Measurements from ENCODE around the gene CAMTA1. TPM values are rescaled to one million over a fixed set of nuclear protein-coding genes. Genes with fewer than 3 reads are reported as not detected.

CAMTA1 gene
- total RNA-seq, 1 donor from 2014 or later: 268 TPM

- Mint-ChIP-seq H3K27ac (no peak overlapping the region), H3K9me3 (peaks cover 11% of the 10 kb centered on the region), H3K4me1 (peaks cover 17% of the 10 kb centered on the region), H3K27me3 (ENCODE audit: insufficient read depth, low read depth) (peaks cover 3% of the 10 kb centered on the region), H3K36me3 (no peaks in the 10 kb centered on the region), H3K4me3 (no peak overlapping the region)
- Histone ChIP-seq H3K27ac (no peak overlapping the region), H3K79me2 (ENCODE audit: low read depth) (no peaks in the 10 kb centered on the region), H3K27me3 (no peaks in the 10 kb centered on the region), H4K20me1 (ENCODE audit: low read depth) (no peaks in the 10 kb centered on the region), H3K9me3 (ENCODE audit: low read depth) (no peaks in the 10 kb centered on the region), H3K4me3 (no peak overlapping the region), H3K36me3 (no peaks in the 10 kb centered on the region), H3K9ac (no peak overlapping the region), H3K4me1 (peaks cover 7% of the 10 kb centered on the region), H3K4me2 (no peak overlapping the region), H2AFZ (replicated peaks) (no peak overlapping the region), H3F3A (ENCODE audit: low read depth) (no peaks in the 10 kb centered on the region)
- no peak for DNase-seq (ENCODE audit: low spot score)
- TF ChIP-seq EZH2 (IDR thresholded peaks at IDR 0.05) (no peak), EZH2phosphoT487 (IDR thresholded peaks at IDR 0.05) (no peak), CTCF (IDR thresholded peaks at IDR 0.05) (no peak)
These were observed 481.3 kb downstream of the CAMTA1 start for GRCh38 chr1:7266561-7266960.

DNA sequence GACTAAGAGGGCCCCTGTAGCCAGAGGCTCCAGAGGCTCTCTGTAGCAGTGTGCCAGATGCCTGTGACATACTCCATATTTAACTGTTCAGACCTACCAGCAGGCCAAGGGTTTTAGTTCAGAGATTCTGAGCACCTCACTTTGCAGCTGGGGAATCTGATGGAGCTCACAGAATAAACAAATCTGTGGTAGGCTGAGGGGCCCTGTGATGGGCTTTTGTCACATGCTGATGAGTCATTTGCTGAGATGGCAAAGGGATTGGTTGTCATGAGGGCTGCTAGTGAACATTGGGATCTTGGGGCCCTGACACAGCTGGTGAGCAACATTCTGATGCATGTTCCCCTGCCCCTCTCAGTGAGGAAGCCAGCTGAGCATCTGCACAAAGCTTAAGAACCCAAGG, 482.2 kb downstream of the CAMTA1 start:
- no peaks in the 10 kb centered on the region for H3F3A ChIP-seq (ENCODE audit: low read depth)
- no peak for DNase-seq (ENCODE audit: low spot score)
- H3K4me1 ChIP-seq: peaks cover 7% of the 10 kb centered on the region
- no peak overlapping the region for H2AFZ ChIP-seq (replicated peaks)
- no peaks in the 10 kb centered on the region for H3K9me3 ChIP-seq (ENCODE audit: low read depth)
- H3K27me3 Mint-ChIP-seq (ENCODE audit: insufficient read depth, low read depth): peaks cover 3% of the 10 kb centered on the region
- H3K27me3 ChIP-seq: no peaks in the 10 kb centered on the region
- H3K27ac Mint-ChIP-seq: no peak overlapping the region
- H3K4me3 Mint-ChIP-seq: no peak overlapping the region
- H3K79me2 ChIP-seq (ENCODE audit: low read depth): no peaks in the 10 kb centered on the region
- no peak overlapping the region for H3K4me3 ChIP-seq
- no peak overlapping the region for H3K9ac ChIP-seq
- no peaks in the 10 kb centered on the region for H3K36me3 Mint-ChIP-seq
- H3K36me3 ChIP-seq: no peaks in the 10 kb centered on the region
- H4K20me1 ChIP-seq (ENCODE audit: low read depth): no peaks in the 10 kb centered on the region
- TF ChIP-seq EZH2phosphoT487 (IDR thresholded peaks at IDR 0.05) (no peak), EZH2 (IDR thresholded peaks at IDR 0.05) (no peak), CTCF (IDR thresholded peaks at IDR 0.05) (no peak)
- peaks cover 11% of the 10 kb centered on the region for H3K9me3 Mint-ChIP-seq
- peaks cover 17% of the 10 kb centered on the region for H3K4me1 Mint-ChIP-seq
- no peak overlapping the region for H3K4me2 ChIP-seq
- no peak overlapping the region for H3K27ac ChIP-seq

DNA sequence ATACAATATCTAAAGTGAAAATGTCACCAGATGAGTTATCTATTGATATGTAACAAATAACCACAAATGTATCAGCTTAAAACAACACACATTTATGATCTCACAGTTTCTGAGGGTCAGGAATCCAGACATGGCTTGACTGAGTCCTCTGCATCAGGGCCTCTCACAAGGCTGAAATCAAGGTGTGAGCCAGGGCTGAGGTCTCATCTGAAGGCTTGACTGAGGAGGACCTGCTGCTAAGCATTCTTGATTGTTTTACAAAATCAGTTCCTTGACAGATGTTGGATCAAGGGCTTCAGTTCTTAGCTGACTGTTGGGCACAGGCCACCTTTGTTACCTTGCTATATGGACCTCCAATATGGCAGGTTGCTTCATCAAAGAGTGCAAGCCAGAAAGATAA, 483.7 kb downstream of the CAMTA1 start:
- H3K27me3 Mint-ChIP-seq (ENCODE audit: insufficient read depth, low read depth): peaks cover 3% of the 10 kb centered on the region
- H3K9me3 Mint-ChIP-seq: peaks cover 11% of the 10 kb centered on the region
- Histone ChIP-seq H3K4me2 (no peak overlapping the region), H3K4me1 (peaks cover 7% of the 10 kb centered on the region), H2AFZ (replicated peaks) (no peak overlapping the region), H3K27ac (no peak overlapping the region), H3F3A (ENCODE audit: low read depth) (no peaks in the 10 kb centered on the region), H3K4me3 (no peak overlapping the region), H3K9ac (no peak overlapping the region), H3K9me3 (ENCODE audit: low read depth) (no peaks in the 10 kb centered on the region), H4K20me1 (ENCODE audit: low read depth) (no peaks in the 10 kb centered on the region), H3K27me3 (no peaks in the 10 kb centered on the region), H3K79me2 (ENCODE audit: low read depth) (no peaks in the 10 kb centered on the region), H3K36me3 (no peaks in the 10 kb centered on the region)
- DNase-seq (ENCODE audit: low spot score): no peak
- H3K4me1 Mint-ChIP-seq: peaks cover 17% of the 10 kb centered on the region
- TF ChIP-seq EZH2 (IDR thresholded peaks at IDR 0.05): no peak
- no peak overlapping the region for H3K27ac Mint-ChIP-seq
- H3K4me3 Mint-ChIP-seq: no peak overlapping the region
- no peaks in the 10 kb centered on the region for H3K36me3 Mint-ChIP-seq

GRCh38 chr1:7269525-7269924, 484.3 kb downstream of the CAMTA1 start:
- H3K4me2 ChIP-seq: no peak overlapping the region
- no peak overlapping the region for H2AFZ ChIP-seq (replicated peaks)
- H3K4me1 ChIP-seq: peaks cover 7% of the 10 kb centered on the region
- no peak overlapping the region for H3K4me3 ChIP-seq
- H3K36me3 Mint-ChIP-seq: no peaks in the 10 kb centered on the region
- no peaks in the 10 kb centered on the region for H3F3A ChIP-seq (ENCODE audit: low read depth)
- H3K27ac Mint-ChIP-seq: no peak overlapping the region
- H3K4me3 Mint-ChIP-seq: no peak overlapping the region
- no peaks in the 10 kb centered on the region for H3K27me3 ChIP-seq
- H3K9ac ChIP-seq: no peak overlapping the region
- peaks cover 17% of the 10 kb centered on the region for H3K4me1 Mint-ChIP-seq
- H3K27ac ChIP-seq: no peak overlapping the region
- H3K27me3 Mint-ChIP-seq (ENCODE audit: insufficient read depth, low read depth): peaks cover 3% of the 10 kb centered on the region
- no peaks in the 10 kb centered on the region for H4K20me1 ChIP-seq (ENCODE audit: low read depth)
- no peaks in the 10 kb centered on the region for H3K79me2 ChIP-seq (ENCODE audit: low read depth)
- H3K36me3 ChIP-seq: no peaks in the 10 kb centered on the region
- H3K9me3 Mint-ChIP-seq: peaks cover 11% of the 10 kb centered on the region
- no peak for DNase-seq (ENCODE audit: low spot score)
- TF ChIP-seq CTCF (IDR thresholded peaks at IDR 0.05) (no peak), EZH2 (IDR thresholded peaks at IDR 0.05) (no peak), EZH2phosphoT487 (IDR thresholded peaks at IDR 0.05) (no peak)
- H3K9me3 ChIP-seq (ENCODE audit: low read depth): no peaks in the 10 kb centered on the region

All from neural progenitor cell (in vitro differentiated cells).